HG03280 (cell line): Measurements from ENCODE around the gene SLC35A3.
"Not testable (repeated sequence)": the region's sequence is repeated elsewhere in the genome, so short reads cannot be mapped to it uniquely, and the experiment has no call there.

Experiments
- ATAC-seq: cut with Tn5 transposase; IDR thresholded peaks from one replicate; pipeline ENCODE4 v1.9.1; 2021; ENCODE audit warnings: mild to moderate bottlenecking, moderate library complexity; ENCODE audit not compliant: unreplicated experiment

The SLC35A3 gene

GRCh38 chr1:99970713-99971255, 988 bp downstream of the SLC35A3 start:
- no peak for ATAC-seq

- not testable (repeated sequence) for ATAC-seq
Measured at GRCh38 chr1:99972066-99972465, 2.3 kb downstream of the SLC35A3 start.

- no peak for ATAC-seq
Measured at GRCh38 chr1:99975529-99975928, 5.7 kb downstream of the SLC35A3 start.

GRCh38 chr1:99977326-99977725, 7.5 kb downstream of the SLC35A3 start:
- not testable (repeated sequence) for ATAC-seq

- ATAC-seq = no peak
Measured at GRCh38 chr1:99978218-99978617, 8.4 kb downstream of the SLC35A3 start.

- ATAC-seq = no peak
Measured at GRCh38 chr1:99979091-99979490, 9.3 kb downstream of the SLC35A3 start.

- ATAC-seq = no peak
Measured at GRCh38 chr1:99980928-99981327, 11.1 kb downstream of the SLC35A3 start.

GRCh38 chr1:99986656-99987225, 16.9 kb downstream of the SLC35A3 start:
- ATAC-seq = no peak

GRCh38 chr1:99988210-99988765, 18.5 kb downstream of the SLC35A3 start:
- ATAC-seq = no peak

GRCh38 chr1:99992044-99992722, 22.4 kb downstream of the SLC35A3 start:
- no peak for ATAC-seq

GRCh38 chr1:99992760-99993467, 23.1 kb downstream of the SLC35A3 start:
- ATAC-seq = no peak

GRCh38 chr1:99993468-99993845, 23.7 kb downstream of the SLC35A3 start:
- no peak for ATAC-seq

- ATAC-seq = no peak
Measured at GRCh38 chr1:99994496-99994895, 24.7 kb downstream of the SLC35A3 start.

- no peak for ATAC-seq
Measured at GRCh38 chr1:99996951-99997350, 27.2 kb downstream of the SLC35A3 start.

GRCh38 chr1:100001462-100001861, 31.7 kb downstream of the SLC35A3 start:
- no peak for ATAC-seq

GRCh38 chr1:100005424-100005823, 35.6 kb downstream of the SLC35A3 start:
- no peak for ATAC-seq

GRCh38 chr1:100006688-100007087, 36.9 kb downstream of the SLC35A3 start:
- no peak for ATAC-seq

GRCh38 chr1:100009458-100009857, 39.7 kb downstream of the SLC35A3 start:
- ATAC-seq = no peak

- ATAC-seq = no peak
Measured at GRCh38 chr1:100010804-100011203, 41.0 kb downstream of the SLC35A3 start.

GRCh38 chr1:100019220-100019619, 49.4 kb downstream of the SLC35A3 start:
- ATAC-seq = no peak

GRCh38 chr1:100023482-100023881, 53.7 kb downstream of the SLC35A3 start:
- ATAC-seq = no peak

GRCh38 chr1:100027212-100027611, 57.4 kb downstream of the SLC35A3 start:
- no peak for ATAC-seq
